Stimulated activated CD8-positive, alpha-beta memory T cell treated with anti-CD3 and anti-CD28 coated beads, Interleukin-15, amount 100 ng/mL, for 4 hours (primary cell): ENCODE results near the gene APEH.

Experiments used
- DNase-seq, 2 donors: peaks; one replicate each; pipeline ENCODE4 v3.0.0-alpha.2; 2020; ENCODE audit warnings: low read depth in 2 of 2

The APEH gene

DNA sequence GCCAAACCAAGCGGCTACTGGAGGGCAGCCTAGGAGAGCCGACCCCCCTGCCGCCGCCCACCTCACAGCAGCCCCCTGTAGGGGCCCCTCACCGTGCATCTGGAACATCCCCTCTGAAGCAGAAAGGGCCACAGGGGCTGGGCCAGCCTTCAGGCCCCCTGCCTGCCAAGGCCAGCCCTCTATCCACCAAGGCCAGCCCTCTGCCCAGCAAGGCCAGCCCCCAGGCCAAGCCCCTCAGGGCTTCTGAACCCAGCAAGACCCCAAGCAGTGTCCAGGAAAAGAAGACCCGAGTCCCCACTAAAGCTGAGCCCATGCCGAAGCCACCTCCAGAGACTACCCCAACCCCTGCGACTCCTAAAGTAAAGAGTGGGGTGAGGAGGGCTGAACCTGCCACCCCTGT lies 23.5 kb upstream of the APEH start:
- DNase-seq: no peak

GRCh38 chr3:49652218-49652902 lies 21.8 kb upstream of the APEH start:
- no peak for DNase-seq

DNA sequence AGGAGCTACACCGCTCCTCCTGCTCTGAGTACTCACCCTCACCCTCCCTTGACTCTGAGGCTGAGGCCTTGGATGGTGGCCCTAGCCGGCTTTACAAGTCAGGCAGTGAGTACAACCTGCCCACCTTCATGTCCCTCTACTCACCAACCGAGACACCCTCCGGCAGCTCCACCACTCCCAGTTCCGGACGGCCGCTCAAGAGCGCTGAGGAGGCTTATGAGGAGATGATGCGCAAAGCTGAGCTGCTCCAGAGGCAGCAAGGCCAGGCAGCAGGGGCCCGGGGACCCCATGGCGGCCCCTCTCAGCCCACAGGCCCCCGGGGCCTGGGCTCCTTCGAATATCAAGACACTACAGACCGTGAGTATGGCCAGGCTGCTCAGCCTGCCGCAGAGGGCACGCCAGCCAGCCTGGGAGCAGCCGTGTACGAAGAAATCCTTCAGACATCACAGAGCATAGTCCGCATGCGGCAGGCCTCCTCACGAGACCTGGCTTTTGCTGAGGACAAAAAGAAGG lies 21.2 kb upstream of the APEH start:
- no peak for DNase-seq

DNA sequence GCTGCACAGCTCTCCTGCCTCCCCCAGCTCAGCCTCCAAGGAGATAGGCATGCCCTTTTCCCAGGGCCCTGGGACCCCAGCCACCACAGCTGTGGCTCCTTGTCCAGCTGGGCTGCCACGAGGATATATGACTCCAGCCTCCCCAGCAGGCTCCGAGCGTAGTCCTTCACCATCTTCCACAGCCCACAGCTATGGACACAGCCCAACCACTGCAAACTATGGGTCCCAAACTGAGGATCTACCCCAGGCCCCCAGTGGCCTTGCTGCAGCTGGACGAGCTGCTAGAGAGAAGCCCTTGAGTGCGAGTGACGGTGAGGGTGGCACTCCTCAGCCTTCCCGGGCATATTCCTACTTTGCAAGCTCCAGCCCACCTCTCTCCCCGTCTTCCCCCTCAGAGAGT lies 20.5 kb upstream of the APEH start:
- no peak for DNase-seq

GRCh38 chr3:49654176-49654825 lies 19.9 kb upstream of the APEH start:
- no peak for DNase-seq

GRCh38 chr3:49654955-49655556 lies 19.1 kb upstream of the APEH start:
- no peak for DNase-seq

GRCh38 chr3:49655731-49656285 lies 18.3 kb upstream of the APEH start:
- no peak for DNase-seq

DNA sequence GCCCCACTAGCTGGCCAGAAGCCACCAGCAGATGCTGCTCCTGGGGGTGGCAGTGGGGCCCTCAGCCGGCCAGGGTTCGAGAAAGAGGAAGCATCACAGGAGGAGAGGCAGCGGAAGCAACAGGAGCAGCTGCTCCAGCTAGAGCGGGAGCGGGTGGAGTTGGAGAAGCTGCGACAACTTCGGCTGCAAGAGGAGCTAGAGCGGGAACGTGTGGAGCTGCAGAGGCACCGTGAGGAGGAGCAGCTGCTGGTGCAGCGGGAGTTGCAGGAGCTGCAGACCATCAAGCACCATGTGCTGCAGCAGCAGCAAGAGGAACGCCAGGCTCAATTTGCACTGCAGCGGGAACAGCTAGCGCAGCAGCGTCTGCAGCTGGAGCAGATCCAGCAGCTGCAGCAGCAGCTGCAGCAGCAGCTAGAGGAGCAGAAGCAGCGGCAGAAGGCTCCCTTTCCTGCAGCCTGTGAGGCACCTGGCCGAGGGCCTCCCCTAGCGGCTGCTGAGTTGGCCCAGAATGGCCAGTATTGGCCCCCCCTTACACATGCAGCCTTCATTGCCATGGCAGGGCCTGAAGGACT lies 17.5 kb upstream of the APEH start:
- DNase-seq: no peak

- no peak for DNase-seq
These were observed 16.8 kb upstream of the APEH start for GRCh38 chr3:49657208-49657915.

- no peak for DNase-seq
These were observed 15.4 kb upstream of the APEH start for GRCh38 chr3:49658711-49659110.

DNA sequence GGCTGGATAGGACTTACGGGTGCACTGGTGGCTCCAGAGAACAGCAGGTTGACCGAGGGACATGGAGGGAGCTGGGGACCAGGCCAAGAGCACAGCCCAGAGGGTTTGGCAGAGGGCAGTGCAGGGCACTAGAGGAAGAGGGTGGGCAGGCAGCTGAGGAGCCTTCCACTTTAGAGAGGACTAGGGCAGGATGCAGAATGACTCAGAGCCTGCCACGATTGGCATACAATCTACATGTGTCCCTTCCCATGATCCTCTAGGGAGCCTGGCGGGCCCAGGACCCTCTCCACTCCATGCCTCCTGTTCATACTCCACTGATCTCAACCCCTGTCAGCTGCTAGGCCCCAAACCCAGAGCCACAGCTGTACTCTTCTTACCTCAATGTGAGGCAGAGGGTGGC lies 14.4 kb upstream of the APEH start:
- DNase-seq: no peak

- no peak for DNase-seq
These were observed 12.9 kb upstream of the APEH start for GRCh38 chr3:49661281-49661680.

- no peak for DNase-seq
These were observed 12.1 kb upstream of the APEH start for GRCh38 chr3:49662021-49662420.

DNA sequence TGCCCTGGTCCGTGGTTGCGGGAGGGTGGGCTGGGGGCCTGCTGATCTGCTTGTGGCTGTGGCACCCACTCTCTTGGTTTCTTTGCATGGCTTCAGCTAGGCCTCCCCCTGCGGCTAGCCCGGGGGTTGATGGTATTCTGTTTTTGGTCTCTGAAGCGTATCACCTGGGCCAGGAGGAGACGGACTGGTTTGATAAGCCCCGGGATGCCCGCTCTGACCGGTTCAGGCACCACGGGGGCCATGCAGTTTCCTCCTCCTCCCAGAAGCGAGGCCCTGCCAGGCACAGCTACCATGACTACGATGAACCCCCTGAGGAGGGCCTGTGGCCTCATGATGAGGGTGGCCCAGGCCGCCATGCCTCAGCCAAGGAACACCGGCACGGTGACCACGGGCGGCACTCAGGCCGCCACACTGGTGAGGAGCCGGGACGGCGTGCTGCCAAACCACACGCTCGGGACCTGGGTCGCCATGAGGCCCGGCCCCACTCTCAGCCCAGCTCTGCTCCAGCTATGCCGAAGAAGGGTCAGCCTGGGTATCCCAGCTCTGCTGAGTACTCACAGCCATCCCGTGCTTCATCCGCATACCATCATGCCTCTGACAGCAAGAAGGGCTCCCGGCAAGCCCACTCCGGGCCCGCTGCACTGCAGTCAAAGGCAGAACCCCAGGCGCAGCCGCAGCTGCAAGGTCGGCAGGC lies 11.3 kb upstream of the APEH start:
- DNase-seq: no peak

- no peak for DNase-seq
These were observed 10.3 kb upstream of the APEH start for GRCh38 chr3:49663831-49664230.

- no peak for DNase-seq
These were observed 9.9 kb upstream of the APEH start for GRCh38 chr3:49664300-49664699.

DNA sequence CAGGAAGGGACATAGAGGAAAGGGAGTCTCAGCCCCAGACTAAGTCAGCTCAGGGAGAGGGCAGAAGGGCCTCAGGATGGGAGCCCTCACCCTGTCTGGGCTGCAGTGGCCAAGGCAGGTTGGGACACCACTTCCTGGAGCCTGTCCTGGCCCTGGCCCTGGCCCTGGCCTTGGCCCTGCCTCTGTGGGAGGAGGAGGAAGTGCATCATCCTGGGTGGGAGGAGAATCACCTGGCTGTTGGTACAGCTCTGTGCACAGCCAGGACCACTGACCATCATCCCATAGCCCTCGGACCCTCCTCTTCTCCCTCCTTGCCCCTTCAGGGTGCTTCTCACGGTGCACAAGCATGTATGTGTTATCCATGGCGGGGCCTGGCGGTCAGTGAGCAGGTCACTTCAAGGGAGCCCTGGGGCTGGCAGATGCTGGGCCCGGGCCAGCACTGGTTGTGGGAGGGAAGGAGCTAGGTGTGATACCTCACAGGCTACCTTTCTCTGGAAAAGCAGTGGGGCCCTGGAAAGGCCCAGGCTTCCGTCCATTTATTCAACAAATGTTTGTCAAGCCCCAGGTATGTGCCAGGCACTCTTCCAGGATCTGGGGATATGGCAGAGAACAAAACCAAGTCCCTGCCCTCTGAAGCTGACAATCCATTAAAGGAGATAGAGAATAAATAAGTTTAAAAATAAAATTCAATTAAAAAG lies 8.2 kb upstream of the APEH start:
- no peak for DNase-seq

DNA sequence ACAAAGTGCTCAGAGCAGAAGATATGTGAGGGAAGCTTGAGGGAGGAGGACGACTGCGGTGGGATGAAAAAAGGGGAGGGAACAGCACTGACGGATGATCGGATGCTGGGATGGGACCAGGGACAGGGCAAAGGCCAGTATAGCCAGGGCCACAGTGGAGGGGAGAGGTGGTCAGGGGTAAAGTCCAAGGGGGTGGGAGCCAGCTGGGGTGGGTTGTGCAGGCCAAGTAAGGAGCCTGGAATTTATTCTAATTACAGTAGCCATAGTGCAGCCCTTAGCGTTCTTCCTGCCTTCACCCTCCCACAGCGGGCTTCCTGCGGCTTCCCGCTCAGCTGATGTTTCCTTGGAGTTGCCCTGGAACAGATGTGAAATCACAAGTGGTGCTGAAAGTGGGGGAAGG lies 7.6 kb upstream of the APEH start:
- DNase-seq: no peak

GRCh38 chr3:49667701-49668413 lies 6.3 kb upstream of the APEH start:
- DNase-seq: no peak

DNA sequence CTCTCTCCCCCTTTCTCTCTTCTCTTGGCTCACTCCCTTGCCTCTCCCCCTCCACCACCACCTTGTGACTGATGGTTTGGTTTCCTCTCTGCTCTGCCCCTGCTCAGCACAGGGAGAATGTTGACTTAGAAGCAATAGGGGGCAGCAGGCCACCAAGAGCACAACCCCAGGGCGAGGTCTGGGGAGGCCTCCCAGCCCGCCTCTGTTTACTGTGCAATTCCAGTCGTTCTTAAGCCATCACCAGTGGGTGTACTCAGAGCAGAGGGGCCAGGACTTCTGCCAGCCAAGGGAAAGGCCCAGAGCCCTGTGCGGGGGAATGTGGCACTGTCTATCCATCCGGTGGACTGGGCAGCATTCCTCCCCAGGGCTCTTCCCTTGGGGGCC lies 5.7 kb upstream of the APEH start:
- no peak for DNase-seq
